ENCODE measurements around the gene GSN. TPM values are rescaled to one million over a fixed set of nuclear protein-coding genes. Genes with fewer than 3 reads are reported as not detected.

Gene GSN
- total RNA-seq, 1 experiment from 2014 or later: 333 TPM

GRCh38 chr9:121360601-121361374 is 92.8 kb downstream of the GSN start:
- in situ Hi-C loops (cut with HindIII; ENCODE audit: low sequenced_read_pairs): no loop called here
- no peak for DNase-seq (ENCODE audit: low spot score)

- in situ Hi-C loops (cut with HindIII; ENCODE audit: low sequenced_read_pairs): no loop called here
- DNase-seq (ENCODE audit: low spot score): no peak
Observed at GRCh38 chr9:121362813-121363621, 95.1 kb downstream of the GSN start.

- in situ Hi-C loops (cut with HindIII; ENCODE audit: low sequenced_read_pairs): no loop called here
- DNase-seq (ENCODE audit: low spot score): no peak
Observed at GRCh38 chr9:121363622-121363961, 95.6 kb downstream of the GSN start.

- DNase-seq (ENCODE audit: low spot score): no peak
- in situ Hi-C loops (cut with HindIII; ENCODE audit: low sequenced_read_pairs): no loop called here
Observed at GRCh38 chr9:121364077-121364476, 96.1 kb downstream of the GSN start.

- in situ Hi-C loops (cut with HindIII; ENCODE audit: low sequenced_read_pairs): no loop called here
- DNase-seq (ENCODE audit: low spot score): no peak
Observed at GRCh38 chr9:121364886-121365285, 96.9 kb downstream of the GSN start.

- in situ Hi-C loops (cut with HindIII; ENCODE audit: low sequenced_read_pairs): no loop called here
- no peak for DNase-seq (ENCODE audit: low spot score)
Observed at GRCh38 chr9:121365564-121365963, 97.6 kb downstream of the GSN start.

- in situ Hi-C loops (cut with HindIII; ENCODE audit: low sequenced_read_pairs): no loop called here
- DNase-seq (ENCODE audit: low spot score): no peak
Observed at GRCh38 chr9:121366611-121367192, 98.7 kb downstream of the GSN start.

GRCh38 chr9:121367306-121368137 is 99.6 kb downstream of the GSN start:
- in situ Hi-C loops (cut with HindIII; ENCODE audit: low sequenced_read_pairs): no loop called here
- no peak for DNase-seq (ENCODE audit: low spot score)

- no peak for DNase-seq (ENCODE audit: low spot score)
- in situ Hi-C loops (cut with HindIII; ENCODE audit: low sequenced_read_pairs): no loop called here
Observed at GRCh38 chr9:121368138-121368522, 100.2 kb downstream of the GSN start.

- no peak for DNase-seq (ENCODE audit: low spot score)
- in situ Hi-C loops (cut with HindIII; ENCODE audit: low sequenced_read_pairs): no loop called here
Observed at GRCh38 chr9:121368745-121369144, 100.8 kb downstream of the GSN start.

GRCh38 chr9:121369595-121370265 is 101.8 kb downstream of the GSN start, which contains the start of gene STOM:
Gene STOM (minus strand): TSS chr9:121370250. CDS start chr9:121370187, 63 bp downstream.
- DNase-seq (ENCODE audit: low spot score): no peak

GRCh38 chr9:121371495-121372061 is 103.6 kb downstream of the GSN start:
- in situ Hi-C loops (cut with HindIII; ENCODE audit: low sequenced_read_pairs): no loop called here
- DNase-seq (ENCODE audit: low spot score): no peak

More at GRCh38 chr9:121369595-121370265, 101.8 kb downstream of the GSN start, which contains the start of gene STOM:
- in situ Hi-C loops (cut with HindIII; ENCODE audit: low sequenced_read_pairs): no loop called here

GRCh38 chr9:121372239-121373010 is 104.5 kb downstream of the GSN start:
- no peak for DNase-seq (ENCODE audit: low spot score)
- in situ Hi-C loops (cut with HindIII; ENCODE audit: low sequenced_read_pairs): no loop called here

- in situ Hi-C loops (cut with HindIII; ENCODE audit: low sequenced_read_pairs): no loop called here
- DNase-seq (ENCODE audit: low spot score): no peak
Observed at GRCh38 chr9:121373011-121373729, 105.2 kb downstream of the GSN start.

- no peak for DNase-seq (ENCODE audit: low spot score)
- in situ Hi-C loops (cut with HindIII; ENCODE audit: low sequenced_read_pairs): no loop called here
Observed at GRCh38 chr9:121376214-121376830, 108.4 kb downstream of the GSN start.

- in situ Hi-C loops (cut with HindIII; ENCODE audit: low sequenced_read_pairs): no loop called here
- no peak for DNase-seq (ENCODE audit: low spot score)
Observed at GRCh38 chr9:121380846-121381245, 112.9 kb downstream of the GSN start.
